HG02943 (cell line): ENCODE results near the gene DCDC2.
"Not testable (repeated sequence)": the region's sequence is repeated elsewhere in the genome, so short reads cannot be mapped to it uniquely, and the experiment has no call there.

ENCODE experiments used
- ATAC-seq: cut with Tn5 transposase; IDR thresholded peaks from one replicate; pipeline ENCODE4 v1.9.1; 2021; ENCODE audit warnings: mild to moderate bottlenecking, low read depth, moderate library complexity; ENCODE audit not compliant: unreplicated experiment

Gene DCDC2

GRCh38 chr6:24157886-24158285 is 200.0 kb downstream of the DCDC2 start:
- no peak for ATAC-seq

DNA sequence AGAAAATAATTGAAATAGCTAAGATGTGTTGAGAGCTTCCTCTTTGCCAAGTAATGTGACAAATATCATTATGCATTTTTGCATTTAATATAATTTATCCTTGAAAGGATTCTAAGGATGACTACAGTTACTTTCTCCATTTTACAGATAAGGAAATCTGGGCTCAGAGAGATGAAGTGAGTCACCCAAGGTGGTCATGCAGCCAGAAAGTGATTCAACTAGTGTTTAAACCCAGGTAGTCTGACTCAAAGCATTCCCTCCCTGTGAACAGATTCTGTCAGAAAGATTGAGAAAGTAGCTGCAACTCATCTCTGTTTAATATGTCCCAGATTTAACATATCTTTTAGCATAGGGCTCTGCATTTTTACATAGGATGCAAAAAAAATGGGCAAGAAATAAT is 203.7 kb downstream of the DCDC2 start:
- ATAC-seq, result no peak

- ATAC-seq, result no peak
Measured at GRCh38 chr6:24152014-24152413, 205.8 kb downstream of the DCDC2 start.

DNA sequence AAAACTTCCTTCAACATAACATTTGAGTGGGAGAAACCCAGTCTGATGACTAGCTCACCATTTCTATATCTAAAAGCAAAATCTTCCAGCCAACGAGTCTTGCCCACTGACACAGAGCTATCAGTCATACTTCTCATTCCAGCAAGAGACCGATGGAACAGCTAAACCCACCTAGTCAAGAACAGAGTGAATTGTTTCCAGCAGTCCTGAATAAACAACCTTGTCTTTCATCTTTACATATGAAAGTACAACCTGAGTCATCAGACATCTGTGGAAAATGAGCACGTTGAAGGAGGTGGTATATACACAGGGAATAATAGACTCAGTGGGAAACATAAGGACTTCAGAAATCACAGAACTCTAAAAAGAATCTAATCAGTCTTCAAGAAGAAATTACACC is 208.0 kb downstream of the DCDC2 start:
- no peak for ATAC-seq

DNA sequence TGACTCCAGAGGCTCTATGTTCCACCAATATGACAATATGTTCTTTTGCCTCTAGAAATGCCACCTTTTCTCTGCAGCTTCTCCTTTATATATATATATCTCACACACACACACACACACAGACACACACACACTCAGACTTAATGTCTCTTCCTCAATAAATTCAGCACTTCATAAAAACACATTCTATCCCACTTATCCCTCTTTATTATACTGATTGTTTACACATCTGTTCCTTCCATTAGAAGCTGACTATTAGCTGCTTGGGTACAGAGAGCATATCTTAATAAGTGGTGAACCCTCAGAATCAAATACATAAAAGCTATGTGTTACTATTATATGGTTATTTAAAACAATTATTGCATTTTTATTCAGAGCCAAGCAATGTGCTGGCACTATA is 208.6 kb downstream of the DCDC2 start:
- ATAC-seq, result no peak

DNA sequence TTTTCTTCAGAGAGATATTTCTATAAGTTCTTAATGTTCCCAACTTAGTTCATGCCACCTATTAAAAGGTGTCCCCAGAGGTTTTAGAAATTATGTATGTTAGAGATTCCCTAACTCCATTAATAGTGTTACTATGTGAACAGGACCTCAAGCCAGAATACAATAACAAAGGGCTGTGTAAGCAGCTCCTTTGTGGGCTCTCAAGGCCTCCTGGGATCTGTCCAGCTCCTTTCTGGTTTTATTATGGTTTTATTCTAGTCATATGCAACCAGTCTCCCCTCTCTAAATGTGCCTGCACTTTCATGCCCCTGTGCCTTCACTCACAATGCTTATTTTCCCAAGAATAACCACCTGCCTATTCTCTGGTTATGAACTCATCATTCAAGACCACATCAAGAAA is 209.2 kb downstream of the DCDC2 start:
- no peak for ATAC-seq

GRCh38 chr6:24148154-24148570 is 209.7 kb downstream of the DCDC2 start:
- no peak for ATAC-seq

- no peak for ATAC-seq
Measured at GRCh38 chr6:24147511-24148153, 210.2 kb downstream of the DCDC2 start.

- ATAC-seq, result no peak
Measured at GRCh38 chr6:24146871-24147270, 211.0 kb downstream of the DCDC2 start.

DNA sequence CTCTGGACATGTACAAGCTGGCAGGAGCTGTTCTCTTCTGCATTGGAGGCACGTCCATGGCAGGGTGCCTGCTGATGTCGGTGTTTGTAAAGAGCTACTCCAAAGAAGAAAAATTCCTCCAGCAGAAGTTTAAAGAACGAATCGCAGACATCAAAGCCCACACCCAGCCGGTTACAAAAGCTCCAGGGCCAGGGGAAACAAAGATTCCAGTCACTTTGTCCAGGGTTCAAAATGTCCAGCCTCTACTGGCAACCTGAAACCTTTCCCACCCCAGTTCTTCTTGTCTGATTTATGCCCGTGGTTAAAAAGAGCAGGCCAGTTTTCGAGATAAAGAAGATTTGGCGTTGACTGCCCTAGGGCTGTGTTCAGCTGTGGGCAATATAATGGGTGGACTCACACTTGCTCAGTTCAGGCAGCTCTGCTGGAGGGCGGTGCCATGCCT is 212.1 kb downstream of the DCDC2 start:
- no peak for ATAC-seq

DNA sequence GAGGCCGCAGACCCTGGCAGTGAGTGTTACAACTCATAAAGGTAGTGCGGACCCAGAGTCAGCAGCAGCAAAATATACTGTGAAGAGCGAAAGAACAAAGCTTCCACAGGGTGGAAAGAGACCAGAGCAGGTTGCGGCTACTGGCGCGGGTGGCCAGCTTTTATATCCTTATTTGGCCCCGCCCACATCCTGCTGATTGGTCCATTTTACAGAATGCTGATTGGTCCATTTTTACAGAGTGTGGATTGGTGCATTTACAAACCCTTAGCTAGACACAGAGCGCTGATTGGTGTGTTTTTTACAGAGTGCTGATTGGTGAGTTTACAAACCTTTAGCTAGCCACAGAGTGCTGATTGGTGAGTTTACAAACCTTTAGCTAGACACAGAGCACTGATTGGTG is 215.1 kb downstream of the DCDC2 start:
- ATAC-seq, result not testable (repeated sequence)

DNA sequence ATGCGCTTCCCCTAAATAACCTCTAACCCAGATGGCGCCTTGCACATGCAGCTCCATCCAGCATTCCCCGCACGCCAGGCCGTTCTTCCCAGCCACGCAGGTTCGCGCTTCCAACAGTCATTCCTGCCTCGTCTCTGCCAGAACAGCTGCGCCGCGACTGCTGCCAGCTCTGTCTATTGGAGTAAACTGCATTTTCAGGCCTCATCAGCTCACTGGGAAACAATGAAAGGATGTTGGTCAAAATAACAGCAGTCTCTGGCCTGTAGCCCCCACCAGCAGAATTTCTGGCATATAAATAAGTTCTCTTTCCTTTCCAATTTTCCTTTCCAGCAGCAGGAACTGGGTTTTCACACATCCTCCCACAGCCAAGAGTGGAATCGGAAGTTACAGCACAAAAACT is 217.3 kb downstream of the DCDC2 start:
- ATAC-seq, result no peak

- ATAC-seq, result no peak
Measured at GRCh38 chr6:24139639-24140038, 218.2 kb downstream of the DCDC2 start.

- no peak for ATAC-seq
Measured at GRCh38 chr6:24139080-24139479, 218.8 kb downstream of the DCDC2 start.

DNA sequence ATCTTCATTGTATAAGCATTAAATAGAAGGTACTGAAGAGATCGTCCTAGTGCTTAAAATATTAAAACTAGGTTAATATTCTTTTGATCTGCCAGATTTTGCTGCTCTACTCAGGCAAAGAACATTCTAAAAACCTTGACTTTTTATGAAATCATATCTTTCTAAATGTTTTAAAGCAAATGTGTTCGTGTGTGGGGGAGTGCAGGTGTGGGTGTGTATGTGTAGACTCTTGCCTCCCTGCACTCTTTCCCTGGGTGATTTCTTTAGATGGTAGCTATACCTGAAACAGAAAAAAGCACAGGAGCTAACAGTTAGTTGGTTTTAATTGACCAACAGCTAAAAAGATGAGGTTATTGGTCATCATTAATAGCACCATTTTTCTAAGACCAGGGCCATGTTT is 226.1 kb downstream of the DCDC2 start:
- no peak for ATAC-seq

- no peak for ATAC-seq
Measured at GRCh38 chr6:24127316-24127715, 230.5 kb downstream of the DCDC2 start.

GRCh38 chr6:24126586-24127192 is 231.2 kb downstream of the DCDC2 start:
- no peak for ATAC-seq

- ATAC-seq, result no peak
Measured at GRCh38 chr6:24125980-24126379, 231.9 kb downstream of the DCDC2 start, which contains the start of gene NRSN1. NRSN1 (plus strand) TSS chr6:24126215; CDS start chr6:24134328, 8,113 bp downstream.

GRCh38 chr6:24122139-24122538 is 235.7 kb downstream of the DCDC2 start:
- ATAC-seq, result no peak
